Neural cell (in vitro differentiated cells): Measurements from ENCODE around the gene GRIK3. TPM values are rescaled to one million over a fixed set of nuclear protein-coding genes. Genes with fewer than 3 reads are reported as not detected.

ENCODE experiments used
- H2AFZ ChIP-seq: fragments of 200-600, 300-800 bp; sonication (generic), shearing (Covaris generic); 2 replicates; pipeline ENCODE4 v1.6.0; 2014; ENCODE audit warnings: low read depth, mild to moderate bottlenecking, antibody characterized with exemption, low read length, moderate library complexity
- H3F3A ChIP-seq: fragments of 200-600 bp; shearing (Covaris generic); 2 replicates; pipeline ENCODE4 v1.6.1; 2016; ENCODE audit warnings: mild to moderate bottlenecking, moderate library complexity, mixed read lengths, antibody characterized with exemption, low read length; ENCODE audit not compliant: insufficient read depth, poor library complexity, severe bottlenecking
- H3K27ac ChIP-seq: fragments of 200-600, 300-800 bp; sonication (generic), shearing (Covaris generic); 2 replicates; pipeline ENCODE4 v1.5.1; 2014; ENCODE audit warnings: mild to moderate bottlenecking, low read length, moderate library complexity
- H3K27me3 ChIP-seq: fragments of 300-800, 200-600 bp; sonication (generic), shearing (Covaris generic); 2 replicates; pipeline ENCODE4 v1.6.0; 2014; ENCODE audit warnings: mild to moderate bottlenecking, low read depth, low read length, moderate library complexity; ENCODE audit not compliant: insufficient read depth
- H3K36me3 ChIP-seq: fragments of 300-800, 200-600 bp; sonication (generic), shearing (Covaris generic); 2 replicates; pipeline ENCODE4 v1.5.1; 2014; ENCODE audit warnings: mild to moderate bottlenecking, antibody characterized with exemption, low read length, moderate library complexity; ENCODE audit not compliant: insufficient read depth
- H3K4me2 ChIP-seq: fragments of 300-800, 200-600 bp; sonication (generic), shearing (Covaris generic); 2 replicates; pipeline ENCODE4 v1.6.0; 2014; ENCODE audit warnings: mild to moderate bottlenecking, low read length
- H3K4me3 ChIP-seq: fragments of 300-800, 200-600 bp; sonication (generic), shearing (Covaris generic); 2 replicates; pipeline ENCODE4 v1.5.1; 2014; ENCODE audit warnings: mild to moderate bottlenecking, low read length, moderate library complexity
- H3K79me2 ChIP-seq: fragments of 200-600 bp; shearing (Covaris generic); replicated peaks from 2 replicates; pipeline ENCODE4 v1.6.0; 2014; ENCODE audit warnings: mild to moderate bottlenecking, low read length, moderate library complexity; ENCODE audit not compliant: insufficient read depth
- H3K9ac ChIP-seq: fragments of 300-800, 200-600 bp; sonication (generic), shearing (Covaris generic); 2 replicates; pipeline ENCODE4 v1.6.1; 2016; ENCODE audit warnings: mild to moderate bottlenecking, low read length, mixed read lengths
- H3K9me2 ChIP-seq: fragments of 200-600 bp; shearing (Covaris generic); 2 replicates; pipeline ENCODE4 v1.6.1; 2016; ENCODE audit warnings: mild to moderate bottlenecking, low read length, mixed read lengths; ENCODE audit not compliant: insufficient read depth
- H3K9me3 ChIP-seq: fragments of 200-600, 300-800 bp; sonication (generic), shearing (Covaris generic); 2 replicates; pipeline ENCODE4 v1.6.1; 2016; ENCODE audit warnings: mild to moderate bottlenecking, mixed run types, low read length, moderate library complexity, mixed read lengths
- H4K20me1 ChIP-seq: fragments of 200-600 bp; shearing (Covaris generic); 2 replicates; pipeline ENCODE4 v1.6.1; 2016; ENCODE audit warnings: mild to moderate bottlenecking, mixed run types; ENCODE audit not compliant: insufficient read depth
- EP300 ChIP-seq: fragments of 450-650 bp; conservative IDR thresholded peaks from 2 replicates; pipeline ENCODE4 v1.6.1; 2014; ENCODE audit warnings: antibody characterized with exemption, mild to moderate bottlenecking, moderate library complexity; ENCODE audit not compliant: poor library complexity, severe bottlenecking
- EZH2 ChIP-seq: fragments of 200-600, 300-800 bp; shearing (Covaris generic), sonication (generic); IDR thresholded peaks from 2 replicates; pipeline ENCODE4 v1.6.1; 2014; ENCODE audit warnings: antibody characterized with exemption, low read length, borderline replicate concordance, mild to moderate bottlenecking; ENCODE audit not compliant: insufficient read depth, poor library complexity, severe bottlenecking
- MXI1 ChIP-seq: fragments of 450-650 bp; conservative IDR thresholded peaks from 2 replicates; pipeline ENCODE4 v1.6.1; 2014; ENCODE audit warnings: antibody characterized with exemption, mild to moderate bottlenecking; ENCODE audit not compliant: poor library complexity, severe bottlenecking
- RAD21 ChIP-seq: fragments of 450-650 bp; conservative IDR thresholded peaks from 2 replicates; pipeline ENCODE4 v1.6.1; 2014; ENCODE audit warnings: antibody characterized with exemption, mild to moderate bottlenecking, moderate library complexity
- SMC3 ChIP-seq: fragments of 450-650 bp; conservative IDR thresholded peaks from 2 replicates; pipeline ENCODE4 v1.6.1; 2014; ENCODE audit warnings: antibody characterized with exemption, mild to moderate bottlenecking, moderate library complexity; ENCODE audit not compliant: poor library complexity
- TAF1 ChIP-seq: IDR thresholded peaks from 2 replicates; pipeline ENCODE4 v1.6.1; 2012; ENCODE audit warnings: low read depth
- polyA plus RNA-seq: library from polyadenylated mRNA; depleted of rRNA; stranded (reverse); fragments of >200 nt; gene quantifications from 2 replicates; pipeline ENCODE4 v1.2.3, GENCODE V29; 2014
- TF ChIP-seq, protein P1 (sequence below): IDR thresholded peaks from 2 replicates; pipeline ENCODE4 v1.6.1; 2012; ENCODE audit warnings: borderline replicate concordance
- TF ChIP-seq, protein P2 (sequence below): fragments of 450-650 bp; IDR thresholded peaks from 2 replicates; pipeline ENCODE4 v1.5.1; 2014; ENCODE audit warnings: antibody characterized with exemption, mild to moderate bottlenecking, moderate library complexity; ENCODE audit not compliant: poor library complexity, severe bottlenecking

GRIK3 gene
- polyA plus RNA-seq, 1 donor from 2014 or later = 5.0 TPM

DNA sequence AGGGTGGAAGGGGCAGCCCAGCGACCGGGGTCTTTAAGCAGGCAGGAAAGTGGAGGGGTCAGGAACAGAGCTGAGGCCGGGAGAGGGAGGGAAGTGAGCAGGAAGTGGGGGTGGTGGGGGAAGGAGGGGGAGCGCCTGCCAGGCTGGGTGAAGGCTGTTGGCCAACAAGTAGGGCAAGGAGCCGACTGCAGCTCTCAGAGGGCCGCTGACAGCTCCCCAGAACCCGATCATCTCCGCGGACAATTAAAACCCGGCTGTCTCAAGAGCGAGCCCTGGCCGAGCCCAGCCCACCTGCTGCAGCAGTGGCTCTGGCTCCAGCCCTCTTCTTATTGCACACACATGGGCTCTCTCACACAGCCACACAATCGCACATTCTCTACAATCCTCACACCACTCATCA, 51.6 kb downstream of the GRIK3 start:
- no peak for TF ChIP-seq MXI1
- TF ChIP-seq, protein P1, sequence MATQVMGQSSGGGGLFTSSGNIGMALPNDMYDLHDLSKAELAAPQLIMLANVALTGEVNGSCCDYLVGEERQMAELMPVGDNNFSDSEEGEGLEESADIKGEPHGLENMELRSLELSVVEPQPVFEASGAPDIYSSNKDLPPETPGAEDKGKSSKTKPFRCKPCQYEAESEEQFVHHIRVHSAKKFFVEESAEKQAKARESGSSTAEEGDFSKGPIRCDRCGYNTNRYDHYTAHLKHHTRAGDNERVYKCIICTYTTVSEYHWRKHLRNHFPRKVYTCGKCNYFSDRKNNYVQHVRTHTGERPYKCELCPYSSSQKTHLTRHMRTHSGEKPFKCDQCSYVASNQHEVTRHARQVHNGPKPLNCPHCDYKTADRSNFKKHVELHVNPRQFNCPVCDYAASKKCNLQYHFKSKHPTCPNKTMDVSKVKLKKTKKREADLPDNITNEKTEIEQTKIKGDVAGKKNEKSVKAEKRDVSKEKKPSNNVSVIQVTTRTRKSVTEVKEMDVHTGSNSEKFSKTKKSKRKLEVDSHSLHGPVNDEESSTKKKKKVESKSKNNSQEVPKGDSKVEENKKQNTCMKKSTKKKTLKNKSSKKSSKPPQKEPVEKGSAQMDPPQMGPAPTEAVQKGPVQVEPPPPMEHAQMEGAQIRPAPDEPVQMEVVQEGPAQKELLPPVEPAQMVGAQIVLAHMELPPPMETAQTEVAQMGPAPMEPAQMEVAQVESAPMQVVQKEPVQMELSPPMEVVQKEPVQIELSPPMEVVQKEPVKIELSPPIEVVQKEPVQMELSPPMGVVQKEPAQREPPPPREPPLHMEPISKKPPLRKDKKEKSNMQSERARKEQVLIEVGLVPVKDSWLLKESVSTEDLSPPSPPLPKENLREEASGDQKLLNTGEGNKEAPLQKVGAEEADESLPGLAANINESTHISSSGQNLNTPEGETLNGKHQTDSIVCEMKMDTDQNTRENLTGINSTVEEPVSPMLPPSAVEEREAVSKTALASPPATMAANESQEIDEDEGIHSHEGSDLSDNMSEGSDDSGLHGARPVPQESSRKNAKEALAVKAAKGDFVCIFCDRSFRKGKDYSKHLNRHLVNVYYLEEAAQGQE = no peak
- no peak for TF ChIP-seq TAF1
- H3K9ac ChIP-seq = no peak overlapping the region
- H3K79me2 ChIP-seq = no peaks in the 10 kb centered on the region
- no peaks in the 10 kb centered on the region for H3K9me2 ChIP-seq
- no peak overlapping the region for H3K4me2 ChIP-seq
- H3K27me3 ChIP-seq = no peaks in the 10 kb centered on the region
- no peaks in the 10 kb centered on the region for H3K36me3 ChIP-seq
- no peaks in the 10 kb centered on the region for H4K20me1 ChIP-seq
- H3F3A ChIP-seq = no peaks in the 10 kb centered on the region
- H3K9me3 ChIP-seq = no peaks in the 10 kb centered on the region
- no peak overlapping the region for H3K4me3 ChIP-seq
- no peak overlapping the region for H2AFZ ChIP-seq
- H3K27ac ChIP-seq = no peak overlapping the region

DNA sequence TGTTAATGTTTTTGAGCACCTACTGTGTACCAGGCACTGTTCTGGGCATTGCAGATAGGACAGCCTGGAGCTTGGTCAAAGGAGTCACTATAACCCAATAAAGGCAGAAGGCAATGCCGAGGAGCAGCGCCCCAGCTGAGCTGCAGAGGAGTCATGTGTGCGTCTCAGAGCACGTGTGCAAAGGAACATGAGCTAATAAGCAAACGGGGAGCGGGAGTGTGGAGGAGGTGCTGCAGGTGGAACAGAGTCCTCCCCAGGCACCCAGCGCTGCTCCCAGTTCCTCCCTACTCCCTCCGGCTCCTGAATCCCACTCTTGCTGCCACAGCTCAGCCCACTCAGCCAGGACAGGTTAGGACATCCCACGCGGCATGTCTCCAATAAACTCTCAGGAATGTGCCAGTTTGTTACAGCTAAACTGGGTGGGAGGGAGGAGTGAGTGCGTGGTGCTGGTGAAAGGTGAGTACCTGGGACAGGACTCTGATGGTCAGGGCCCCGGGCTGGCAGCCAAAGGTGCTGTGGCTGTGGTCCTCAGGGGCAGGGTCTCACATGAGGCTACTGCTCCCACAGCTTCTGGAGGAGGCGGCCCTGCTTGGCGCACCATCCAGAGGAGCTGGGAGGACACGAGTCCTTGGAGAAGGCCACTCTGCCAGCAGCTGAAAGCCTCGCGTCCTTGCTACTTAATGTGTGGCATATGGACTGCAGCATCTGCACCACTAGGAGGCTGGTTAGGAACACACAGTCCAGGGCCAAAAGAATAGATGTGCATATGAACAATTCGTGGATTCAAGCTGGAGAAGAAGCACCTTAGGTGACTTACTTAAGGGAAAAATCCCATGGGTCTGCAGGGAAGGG, 52.3 kb downstream of the GRIK3 start:
- H3K36me3 ChIP-seq = no peaks in the 10 kb centered on the region
- H4K20me1 ChIP-seq = no peaks in the 10 kb centered on the region
- no peaks in the 10 kb centered on the region for H3K27me3 ChIP-seq
- H3K4me2 ChIP-seq = no peak overlapping the region
- no peaks in the 10 kb centered on the region for H3F3A ChIP-seq
- H3K9ac ChIP-seq = no peak overlapping the region
- TF ChIP-seq, protein P1 = no peak
- no peaks in the 10 kb centered on the region for H3K79me2 ChIP-seq
- no peaks in the 10 kb centered on the region for H3K9me3 ChIP-seq
- H3K4me3 ChIP-seq = no peak overlapping the region
- no peak overlapping the region for H3K27ac ChIP-seq
- H2AFZ ChIP-seq = no peak overlapping the region
- no peaks in the 10 kb centered on the region for H3K9me2 ChIP-seq

DNA sequence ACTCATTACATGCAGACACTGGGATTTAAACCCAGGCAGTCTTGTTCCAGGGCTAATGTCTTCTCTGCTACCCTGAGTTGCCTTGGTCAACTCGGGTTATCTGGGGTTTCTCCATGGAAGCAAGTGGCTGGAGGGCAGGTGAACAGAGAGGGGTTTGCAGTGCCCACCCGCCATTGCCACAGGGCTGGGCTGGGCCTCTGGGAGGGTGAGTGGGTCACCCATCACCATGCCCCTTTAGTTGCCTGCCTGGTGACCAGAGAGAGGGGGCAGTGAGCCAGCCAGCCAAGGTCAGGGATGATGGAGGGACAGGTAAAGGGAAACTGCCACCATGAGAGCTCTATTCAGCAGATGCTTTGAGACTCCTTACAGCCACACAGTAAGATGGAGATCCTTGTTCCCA, 53.2 kb downstream of the GRIK3 start:
- Histone ChIP-seq H3K36me3 (no peaks in the 10 kb centered on the region), H4K20me1 (no peaks in the 10 kb centered on the region), H3K9me3 (no peaks in the 10 kb centered on the region), H3K27ac (no peak overlapping the region), H3K9me2 (no peaks in the 10 kb centered on the region), H3K4me3 (no peak overlapping the region), H2AFZ (no peak overlapping the region), H3K27me3 (no peaks in the 10 kb centered on the region), H3K79me2 (no peaks in the 10 kb centered on the region), H3K4me2 (no peak overlapping the region), H3F3A (no peaks in the 10 kb centered on the region), H3K9ac (no peak overlapping the region)
- TF ChIP-seq, protein P2, sequence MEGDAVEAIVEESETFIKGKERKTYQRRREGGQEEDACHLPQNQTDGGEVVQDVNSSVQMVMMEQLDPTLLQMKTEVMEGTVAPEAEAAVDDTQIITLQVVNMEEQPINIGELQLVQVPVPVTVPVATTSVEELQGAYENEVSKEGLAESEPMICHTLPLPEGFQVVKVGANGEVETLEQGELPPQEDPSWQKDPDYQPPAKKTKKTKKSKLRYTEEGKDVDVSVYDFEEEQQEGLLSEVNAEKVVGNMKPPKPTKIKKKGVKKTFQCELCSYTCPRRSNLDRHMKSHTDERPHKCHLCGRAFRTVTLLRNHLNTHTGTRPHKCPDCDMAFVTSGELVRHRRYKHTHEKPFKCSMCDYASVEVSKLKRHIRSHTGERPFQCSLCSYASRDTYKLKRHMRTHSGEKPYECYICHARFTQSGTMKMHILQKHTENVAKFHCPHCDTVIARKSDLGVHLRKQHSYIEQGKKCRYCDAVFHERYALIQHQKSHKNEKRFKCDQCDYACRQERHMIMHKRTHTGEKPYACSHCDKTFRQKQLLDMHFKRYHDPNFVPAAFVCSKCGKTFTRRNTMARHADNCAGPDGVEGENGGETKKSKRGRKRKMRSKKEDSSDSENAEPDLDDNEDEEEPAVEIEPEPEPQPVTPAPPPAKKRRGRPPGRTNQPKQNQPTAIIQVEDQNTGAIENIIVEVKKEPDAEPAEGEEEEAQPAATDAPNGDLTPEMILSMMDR = no peak
- no peak for TF ChIP-seq EZH2
- TF ChIP-seq MXI1 = no peak
- no peak for TF ChIP-seq SMC3
- TF ChIP-seq RAD21 = no peak
- TF ChIP-seq EP300 = no peak
- TF ChIP-seq, protein P1 = no peak
